ENCODE data around the gene MIER3.

GRCh38 chr5:56988490-56988889, 36.6 kb upstream of the MIER3 start:
- TF ChIP-seq CTCF (IDR thresholded peaks at IDR 0.05): no peak
- no peak for TF ChIP-seq POLR2A (IDR thresholded peaks at IDR 0.05)
